Peyer's patch (tissue), 4 donors: ENCODE measurements around the gene UBQLN1.

Experiments
- POLR2A ChIP-seq, 2 donors: fragments of 450-650 bp; IDR thresholded peaks; one replicate each; pipeline ENCODE4 v1.5.1; 2017; ENCODE audit warnings: antibody characterized with exemption in 2 of 2, mild to moderate bottlenecking in 2 of 2, moderate library complexity in 2 of 2
- TF ChIP-seq, protein P1 (sequence below), 6 experiments: fragments of 450-650 bp in 4 of 6; fragments of 200-600 bp in 2 of 6; sonication (generic) in 1 of 6; IDR thresholded peaks; one replicate each; pipeline ENCODE4 v1.5.1; 2017 to 2019; ENCODE audit warnings: antibody characterized with exemption in 6 of 6, mild to moderate bottlenecking in 3 of 6, moderate library complexity in 1 of 6

DNA sequence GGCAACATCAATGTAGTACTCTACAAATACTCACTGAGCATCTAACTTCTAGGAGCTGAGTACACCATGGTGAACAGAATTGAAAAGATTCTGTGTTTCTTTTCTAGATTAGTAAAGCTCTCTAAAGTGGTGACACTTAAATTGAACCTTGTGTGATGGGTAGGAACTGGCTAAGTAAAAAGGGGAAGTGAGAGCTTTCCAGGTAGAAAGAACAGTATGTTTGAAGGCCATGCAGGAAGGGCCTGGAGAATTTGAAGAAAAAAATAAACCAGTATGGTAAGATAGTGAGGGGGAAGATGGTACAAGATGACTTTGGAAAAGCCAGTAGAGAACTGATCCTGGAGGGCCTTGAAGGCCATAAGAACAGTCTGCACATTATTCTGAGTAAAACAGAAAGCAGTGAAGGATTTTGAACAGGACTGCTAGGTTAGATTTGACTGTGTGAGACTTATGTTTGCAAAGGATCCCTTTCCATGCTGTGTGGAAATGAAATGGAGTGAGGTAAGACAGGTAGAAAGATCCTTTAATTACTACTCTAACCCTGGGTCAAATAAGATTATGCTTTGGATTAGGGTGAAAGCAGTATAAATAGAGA is 46.7 kb upstream of the UBQLN1 start:
- TF ChIP-seq, protein P1, sequence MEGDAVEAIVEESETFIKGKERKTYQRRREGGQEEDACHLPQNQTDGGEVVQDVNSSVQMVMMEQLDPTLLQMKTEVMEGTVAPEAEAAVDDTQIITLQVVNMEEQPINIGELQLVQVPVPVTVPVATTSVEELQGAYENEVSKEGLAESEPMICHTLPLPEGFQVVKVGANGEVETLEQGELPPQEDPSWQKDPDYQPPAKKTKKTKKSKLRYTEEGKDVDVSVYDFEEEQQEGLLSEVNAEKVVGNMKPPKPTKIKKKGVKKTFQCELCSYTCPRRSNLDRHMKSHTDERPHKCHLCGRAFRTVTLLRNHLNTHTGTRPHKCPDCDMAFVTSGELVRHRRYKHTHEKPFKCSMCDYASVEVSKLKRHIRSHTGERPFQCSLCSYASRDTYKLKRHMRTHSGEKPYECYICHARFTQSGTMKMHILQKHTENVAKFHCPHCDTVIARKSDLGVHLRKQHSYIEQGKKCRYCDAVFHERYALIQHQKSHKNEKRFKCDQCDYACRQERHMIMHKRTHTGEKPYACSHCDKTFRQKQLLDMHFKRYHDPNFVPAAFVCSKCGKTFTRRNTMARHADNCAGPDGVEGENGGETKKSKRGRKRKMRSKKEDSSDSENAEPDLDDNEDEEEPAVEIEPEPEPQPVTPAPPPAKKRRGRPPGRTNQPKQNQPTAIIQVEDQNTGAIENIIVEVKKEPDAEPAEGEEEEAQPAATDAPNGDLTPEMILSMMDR (IDR thresholded peaks at IDR 0.05) = no peak
- TF ChIP-seq POLR2A (IDR thresholded peaks at IDR 0.05) = no peak
